ENCODE data around the gene CCM2L.

- TF ChIP-seq CTCF (IDR thresholded peaks at IDR 0.05) (no peak), POLR2A (IDR thresholded peaks at IDR 0.05) (no peak)
These were observed 62.0 kb downstream of the CCM2L start for GRCh38 chr20:32072168-32072750.

Data from prostate gland (tissue), 2 donors.